ENCODE measurements around the gene SEPTIN12.

- TF ChIP-seq, protein P1, sequence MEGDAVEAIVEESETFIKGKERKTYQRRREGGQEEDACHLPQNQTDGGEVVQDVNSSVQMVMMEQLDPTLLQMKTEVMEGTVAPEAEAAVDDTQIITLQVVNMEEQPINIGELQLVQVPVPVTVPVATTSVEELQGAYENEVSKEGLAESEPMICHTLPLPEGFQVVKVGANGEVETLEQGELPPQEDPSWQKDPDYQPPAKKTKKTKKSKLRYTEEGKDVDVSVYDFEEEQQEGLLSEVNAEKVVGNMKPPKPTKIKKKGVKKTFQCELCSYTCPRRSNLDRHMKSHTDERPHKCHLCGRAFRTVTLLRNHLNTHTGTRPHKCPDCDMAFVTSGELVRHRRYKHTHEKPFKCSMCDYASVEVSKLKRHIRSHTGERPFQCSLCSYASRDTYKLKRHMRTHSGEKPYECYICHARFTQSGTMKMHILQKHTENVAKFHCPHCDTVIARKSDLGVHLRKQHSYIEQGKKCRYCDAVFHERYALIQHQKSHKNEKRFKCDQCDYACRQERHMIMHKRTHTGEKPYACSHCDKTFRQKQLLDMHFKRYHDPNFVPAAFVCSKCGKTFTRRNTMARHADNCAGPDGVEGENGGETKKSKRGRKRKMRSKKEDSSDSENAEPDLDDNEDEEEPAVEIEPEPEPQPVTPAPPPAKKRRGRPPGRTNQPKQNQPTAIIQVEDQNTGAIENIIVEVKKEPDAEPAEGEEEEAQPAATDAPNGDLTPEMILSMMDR (IDR thresholded peaks at IDR 0.05; ENCODE audit: low read depth, low read length, poor library complexity, severe bottlenecking), result no peak
- TF ChIP-seq EZH2phosphoT487 (IDR thresholded peaks at IDR 0.05; ENCODE audit: borderline replicate concordance, low read length), result no peak
Observed at GRCh38 chr16:4832698-4833343, 44.7 kb upstream of the SEPTIN12 start.

Measured in DOHH2 (cell line).